WTC11 (cell line): ENCODE data around the gene STK17A.

ENCODE experiments used
- ATF2 ChIP-seq: sonication (generic); formaldehyde crosslinking; IDR thresholded peaks from 2 replicates; pipeline ENCODE4 v1.8.1; 2022; ENCODE audit warnings: low read depth, missing genetic modification reagents, borderline replicate concordance
- CREB1 ChIP-seq: sonication (generic); formaldehyde crosslinking; IDR thresholded peaks from 2 replicates; pipeline ENCODE4 v1.8.0; 2023; ENCODE audit warnings: mild to moderate bottlenecking, missing genetic modification reagents
- CREM ChIP-seq: sonication (generic); formaldehyde crosslinking; IDR thresholded peaks from 2 replicates; pipeline ENCODE4 v1.8.1; 2022; ENCODE audit warnings: mild to moderate bottlenecking, missing genetic modification reagents, moderate library complexity
- GRHL2 ChIP-seq: fragments of 250-450 bp; sonication (Bioruptor Pico); IDR thresholded peaks from 2 replicates; pipeline ENCODE4 v1.8.0; 2022; ENCODE audit warnings: mild to moderate bottlenecking, moderate library complexity; ENCODE audit not compliant: insufficient replicate concordance, severe bottlenecking
- MAX ChIP-seq: sonication (generic); formaldehyde crosslinking; IDR thresholded peaks from 2 replicates; pipeline ENCODE4 v1.8.0; 2022; ENCODE audit warnings: mild to moderate bottlenecking, missing genetic modification reagents
- NR2C2 ChIP-seq: sonication (generic); formaldehyde crosslinking; IDR thresholded peaks from 2 replicates; pipeline ENCODE4 v1.8.0; 2022; ENCODE audit warnings: mild to moderate bottlenecking, missing genetic modification reagents
- NR3C1 ChIP-seq: sonication (generic); formaldehyde crosslinking; conservative IDR thresholded peaks from 2 replicates; pipeline ENCODE4 v1.8.1; 2023; ENCODE audit warnings: low read depth, mild to moderate bottlenecking, missing genetic modification reagents
- SP1 ChIP-seq: sonication (generic); formaldehyde crosslinking; conservative IDR thresholded peaks from 2 replicates; pipeline ENCODE4 v1.8.1; 2022; ENCODE audit warnings: missing genetic modification reagents
- TEAD4 ChIP-seq: sonication (generic); formaldehyde crosslinking; IDR thresholded peaks from 2 replicates; pipeline ENCODE4 v1.8.0; 2022; ENCODE audit warnings: mild to moderate bottlenecking, missing genetic modification reagents
- USF1 ChIP-seq: sonication (generic); formaldehyde crosslinking; IDR thresholded peaks from 2 replicates; pipeline ENCODE4 v1.8.0; 2022; ENCODE audit warnings: mild to moderate bottlenecking, missing genetic modification reagents
- ZNF263 ChIP-seq: sonication (generic); formaldehyde crosslinking; IDR thresholded peaks from 2 replicates; pipeline ENCODE4 v1.8.1; 2022; ENCODE audit warnings: low read depth, mild to moderate bottlenecking, moderate library complexity, missing genetic modification reagents
- TF ChIP-seq, protein P1 (sequence below): fragments of 200-600 bp; IDR thresholded peaks from 2 replicates; pipeline ENCODE4 v1.8.0; 2022; ENCODE audit warnings: antibody characterized with exemption
- TF ChIP-seq, protein P2 (sequence below): sonication (generic); formaldehyde crosslinking; IDR thresholded peaks from 2 replicates; pipeline ENCODE4 v1.8.0; 2022; ENCODE audit warnings: missing genetic modification reagents
- TF ChIP-seq, protein P3 (sequence below): sonication (generic); formaldehyde crosslinking; IDR thresholded peaks from 2 replicates; pipeline ENCODE4 v1.8.1; 2023; ENCODE audit warnings: mild to moderate bottlenecking, missing genetic modification reagents

DNA sequence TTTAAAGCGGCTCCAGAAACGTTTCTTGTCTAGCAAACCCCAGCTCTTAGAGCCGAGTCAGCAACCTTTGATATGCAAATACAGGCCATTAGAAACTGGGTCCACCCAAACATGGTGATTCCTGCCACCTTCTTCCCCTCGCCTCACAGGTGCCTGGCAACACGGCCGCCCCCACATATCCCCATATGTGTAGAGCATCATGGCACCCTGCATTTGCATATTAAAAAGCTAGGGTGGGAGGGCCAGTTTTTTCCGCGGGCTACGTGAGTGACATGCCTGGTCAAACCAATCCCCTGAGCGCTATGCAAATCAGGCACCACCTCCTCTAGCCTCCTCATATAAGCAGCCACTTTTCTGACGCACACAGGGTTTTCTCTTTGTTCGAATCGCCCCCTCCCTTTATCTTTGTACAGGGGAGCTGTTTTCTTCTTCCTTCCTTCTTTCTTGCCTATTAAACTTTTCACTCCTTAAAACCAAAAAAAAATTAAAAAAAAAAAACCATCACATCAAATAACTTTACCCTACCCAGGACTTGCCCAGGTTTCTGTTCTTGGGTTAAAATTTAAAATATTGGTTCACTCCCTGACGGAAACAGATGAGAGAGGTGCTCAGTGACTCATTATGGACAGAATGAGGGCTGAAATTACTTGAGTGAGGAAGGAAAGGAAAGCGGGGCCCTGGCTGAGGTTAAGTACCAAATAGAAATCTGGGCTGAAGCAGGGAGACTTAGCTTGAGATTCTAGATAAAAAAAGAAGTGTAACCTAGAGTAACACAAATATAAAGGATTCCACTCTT is 86.6 kb downstream of the STK17A start:
- TF ChIP-seq GRHL2 (CRISPR knock-in tag), result no peak
- TF ChIP-seq, protein P1, sequence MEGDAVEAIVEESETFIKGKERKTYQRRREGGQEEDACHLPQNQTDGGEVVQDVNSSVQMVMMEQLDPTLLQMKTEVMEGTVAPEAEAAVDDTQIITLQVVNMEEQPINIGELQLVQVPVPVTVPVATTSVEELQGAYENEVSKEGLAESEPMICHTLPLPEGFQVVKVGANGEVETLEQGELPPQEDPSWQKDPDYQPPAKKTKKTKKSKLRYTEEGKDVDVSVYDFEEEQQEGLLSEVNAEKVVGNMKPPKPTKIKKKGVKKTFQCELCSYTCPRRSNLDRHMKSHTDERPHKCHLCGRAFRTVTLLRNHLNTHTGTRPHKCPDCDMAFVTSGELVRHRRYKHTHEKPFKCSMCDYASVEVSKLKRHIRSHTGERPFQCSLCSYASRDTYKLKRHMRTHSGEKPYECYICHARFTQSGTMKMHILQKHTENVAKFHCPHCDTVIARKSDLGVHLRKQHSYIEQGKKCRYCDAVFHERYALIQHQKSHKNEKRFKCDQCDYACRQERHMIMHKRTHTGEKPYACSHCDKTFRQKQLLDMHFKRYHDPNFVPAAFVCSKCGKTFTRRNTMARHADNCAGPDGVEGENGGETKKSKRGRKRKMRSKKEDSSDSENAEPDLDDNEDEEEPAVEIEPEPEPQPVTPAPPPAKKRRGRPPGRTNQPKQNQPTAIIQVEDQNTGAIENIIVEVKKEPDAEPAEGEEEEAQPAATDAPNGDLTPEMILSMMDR, result no peak
- TF ChIP-seq USF1 (CRISPR knock-in tag), result no peak
- no peak for TF ChIP-seq MAX (CRISPR knock-in tag)
- TF ChIP-seq, protein P2, sequence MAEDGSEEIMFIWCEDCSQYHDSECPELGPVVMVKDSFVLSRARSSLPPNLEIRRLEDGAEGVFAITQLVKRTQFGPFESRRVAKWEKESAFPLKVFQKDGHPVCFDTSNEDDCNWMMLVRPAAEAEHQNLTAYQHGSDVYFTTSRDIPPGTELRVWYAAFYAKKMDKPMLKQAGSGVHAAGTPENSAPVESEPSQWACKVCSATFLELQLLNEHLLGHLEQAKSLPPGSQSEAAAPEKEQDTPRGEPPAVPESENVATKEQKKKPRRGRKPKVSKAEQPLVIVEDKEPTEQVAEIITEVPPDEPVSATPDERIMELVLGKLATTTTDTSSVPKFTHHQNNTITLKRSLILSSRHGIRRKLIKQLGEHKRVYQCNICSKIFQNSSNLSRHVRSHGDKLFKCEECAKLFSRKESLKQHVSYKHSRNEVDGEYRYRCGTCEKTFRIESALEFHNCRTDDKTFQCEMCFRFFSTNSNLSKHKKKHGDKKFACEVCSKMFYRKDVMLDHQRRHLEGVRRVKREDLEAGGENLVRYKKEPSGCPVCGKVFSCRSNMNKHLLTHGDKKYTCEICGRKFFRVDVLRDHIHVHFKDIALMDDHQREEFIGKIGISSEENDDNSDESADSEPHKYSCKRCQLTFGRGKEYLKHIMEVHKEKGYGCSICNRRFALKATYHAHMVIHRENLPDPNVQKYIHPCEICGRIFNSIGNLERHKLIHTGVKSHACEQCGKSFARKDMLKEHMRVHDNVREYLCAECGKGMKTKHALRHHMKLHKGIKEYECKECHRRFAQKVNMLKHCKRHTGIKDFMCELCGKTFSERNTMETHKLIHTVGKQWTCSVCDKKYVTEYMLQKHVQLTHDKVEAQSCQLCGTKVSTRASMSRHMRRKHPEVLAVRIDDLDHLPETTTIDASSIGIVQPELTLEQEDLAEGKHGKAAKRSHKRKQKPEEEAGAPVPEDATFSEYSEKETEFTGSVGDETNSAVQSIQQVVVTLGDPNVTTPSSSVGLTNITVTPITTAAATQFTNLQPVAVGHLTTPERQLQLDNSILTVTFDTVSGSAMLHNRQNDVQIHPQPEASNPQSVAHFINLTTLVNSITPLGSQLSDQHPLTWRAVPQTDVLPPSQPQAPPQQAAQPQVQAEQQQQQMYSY (CRISPR knock-in tag), result no peak
- TF ChIP-seq SP1, result 0 out of 2 replicates have a peak, but pooled peaks have one; percentile 28
- TF ChIP-seq CREB1 (CRISPR knock-in tag), result no peak
- TF ChIP-seq ZNF263 (CRISPR knock-in tag), result no peak
- TF ChIP-seq TEAD4 (CRISPR knock-in tag), result no peak
- no peak for TF ChIP-seq NR2C2 (CRISPR knock-in tag)
- no peak for TF ChIP-seq CREM (CRISPR knock-in tag)
- TF ChIP-seq ATF2 (CRISPR knock-in tag), result no peak
- TF ChIP-seq, protein P3, sequence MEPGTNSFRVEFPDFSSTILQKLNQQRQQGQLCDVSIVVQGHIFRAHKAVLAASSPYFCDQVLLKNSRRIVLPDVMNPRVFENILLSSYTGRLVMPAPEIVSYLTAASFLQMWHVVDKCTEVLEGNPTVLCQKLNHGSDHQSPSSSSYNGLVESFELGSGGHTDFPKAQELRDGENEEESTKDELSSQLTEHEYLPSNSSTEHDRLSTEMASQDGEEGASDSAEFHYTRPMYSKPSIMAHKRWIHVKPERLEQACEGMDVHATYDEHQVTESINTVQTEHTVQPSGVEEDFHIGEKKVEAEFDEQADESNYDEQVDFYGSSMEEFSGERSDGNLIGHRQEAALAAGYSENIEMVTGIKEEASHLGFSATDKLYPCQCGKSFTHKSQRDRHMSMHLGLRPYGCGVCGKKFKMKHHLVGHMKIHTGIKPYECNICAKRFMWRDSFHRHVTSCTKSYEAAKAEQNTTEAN (CRISPR knock-in tag), result no peak
- no peak for TF ChIP-seq NR3C1 (CRISPR knock-in tag)
